ENCODE data around the gene OR5AC2. TPM values are rescaled to one million over a fixed set of nuclear protein-coding genes. Genes with fewer than 3 reads are reported as not detected.

OR5AC2 gene
- total RNA-seq, 1 donor, result not detected

DNA sequence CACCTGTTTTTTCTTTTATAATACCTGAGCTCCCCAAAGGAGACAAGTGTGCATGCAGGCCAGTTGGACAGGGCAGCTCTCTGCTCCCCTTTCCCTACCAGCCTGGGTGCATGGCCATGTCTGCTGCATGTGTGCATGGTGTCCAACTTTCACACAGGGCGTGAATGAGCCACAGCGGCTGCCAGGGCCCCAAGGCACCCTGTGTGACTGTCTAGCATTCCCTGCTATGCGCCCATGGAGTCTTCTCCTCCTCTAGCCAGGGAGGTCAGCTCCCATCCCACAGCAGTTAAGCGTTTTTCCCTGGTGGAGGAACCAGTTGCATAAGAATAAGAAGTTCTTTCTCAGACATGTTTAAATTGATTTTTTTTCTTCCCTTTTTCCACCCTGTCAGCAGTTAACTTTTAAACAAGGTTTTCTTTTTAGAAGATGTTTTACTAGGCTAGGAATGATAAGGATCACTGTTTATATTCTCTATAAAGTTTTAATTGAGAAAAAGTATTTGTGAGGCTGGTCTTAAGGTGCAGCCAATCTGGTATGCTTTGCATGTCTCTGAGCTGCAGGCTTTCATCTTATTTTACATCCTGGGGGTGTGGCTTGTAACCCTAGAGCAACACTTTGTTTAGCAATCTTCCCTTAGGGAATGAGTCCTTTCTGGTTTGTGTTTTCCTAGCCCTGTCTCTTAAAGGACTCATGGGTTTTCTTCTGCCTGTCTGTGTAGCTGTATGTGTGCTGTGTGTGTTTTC, 23.0 kb downstream of the OR5AC2 start:
- no peaks in the 10 kb centered on the region for H4K20me1 ChIP-seq (ENCODE audit: insufficient read depth, low read length)
- peaks cover 3% of the 10 kb centered on the region for H3K9me3 ChIP-seq (ENCODE audit: low read depth, low read length)
- no peak overlapping the region for H3K27ac ChIP-seq (ENCODE audit: low read depth, low read length)
- H3K27me3 ChIP-seq (ENCODE audit: insufficient read depth, low read length), result no peaks in the 10 kb centered on the region
- no peak overlapping the region for H3K4me3 ChIP-seq (ENCODE audit: insufficient read depth, low read length)
- H3K79me2 ChIP-seq (ENCODE audit: insufficient read depth, low read length), result no peaks in the 10 kb centered on the region
- no peak overlapping the region for H2AFZ ChIP-seq (ENCODE audit: low read length)
- no peak for DNase-seq (ENCODE audit: insufficient read length, low spot score, missing footprints)
- no peaks in the 10 kb centered on the region for H3K4me1 ChIP-seq (ENCODE audit: insufficient read depth, low read length)
- H3K36me3 ChIP-seq (ENCODE audit: insufficient read depth, low read length), result no peaks in the 10 kb centered on the region
- H3K4me2 ChIP-seq (ENCODE audit: insufficient read depth, low read length), result no peak overlapping the region
- no peak for TF ChIP-seq CTCF (IDR thresholded peaks at IDR 0.05; ENCODE audit: extremely low read depth, low read depth, low read length)

DNA sequence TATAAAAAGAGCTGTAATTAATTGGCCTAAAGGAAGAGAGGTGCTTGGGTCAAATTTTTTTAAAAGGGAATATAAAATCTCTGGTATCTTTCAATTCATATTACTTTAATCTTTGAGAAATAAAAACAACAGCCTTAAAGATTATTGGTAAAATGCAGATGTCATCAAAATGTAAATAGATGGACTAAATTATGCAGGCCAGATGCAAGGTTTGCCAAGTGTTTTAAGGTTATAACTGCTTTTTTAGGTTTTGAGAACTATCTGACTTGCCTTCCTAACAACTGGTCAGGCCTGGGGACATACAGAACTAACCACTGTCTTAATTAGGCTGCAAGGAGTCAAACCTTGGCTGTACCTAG, 23.6 kb downstream of the OR5AC2 start:
- no peaks in the 10 kb centered on the region for H3K36me3 ChIP-seq (ENCODE audit: insufficient read depth, low read length)
- no peak for DNase-seq (ENCODE audit: insufficient read length, low spot score, missing footprints)
- H2AFZ ChIP-seq (ENCODE audit: low read length), result no peak overlapping the region
- H3K79me2 ChIP-seq (ENCODE audit: insufficient read depth, low read length), result no peaks in the 10 kb centered on the region
- no peaks in the 10 kb centered on the region for H4K20me1 ChIP-seq (ENCODE audit: insufficient read depth, low read length)
- H3K27me3 ChIP-seq (ENCODE audit: insufficient read depth, low read length), result no peaks in the 10 kb centered on the region
- no peak overlapping the region for H3K27ac ChIP-seq (ENCODE audit: low read depth, low read length)
- no peaks in the 10 kb centered on the region for H3K4me1 ChIP-seq (ENCODE audit: insufficient read depth, low read length)
- H3K4me3 ChIP-seq (ENCODE audit: insufficient read depth, low read length), result no peak overlapping the region
- H3K9me3 ChIP-seq (ENCODE audit: low read depth, low read length), result peaks cover 3% of the 10 kb centered on the region
- H3K4me2 ChIP-seq (ENCODE audit: insufficient read depth, low read length), result no peak overlapping the region
- no peak for TF ChIP-seq CTCF (IDR thresholded peaks at IDR 0.05; ENCODE audit: extremely low read depth, low read depth, low read length)

GRCh38 chr3:98114264-98114663, 27.3 kb downstream of the OR5AC2 start:
- Histone ChIP-seq H2AFZ (ENCODE audit: low read length) (no peak overlapping the region), H3K4me2 (ENCODE audit: insufficient read depth, low read length) (no peak overlapping the region), H3K36me3 (ENCODE audit: insufficient read depth, low read length) (no peaks in the 10 kb centered on the region), H3K27me3 (ENCODE audit: insufficient read depth, low read length) (no peaks in the 10 kb centered on the region), H3K4me1 (ENCODE audit: insufficient read depth, low read length) (no peaks in the 10 kb centered on the region), H4K20me1 (ENCODE audit: insufficient read depth, low read length) (no peaks in the 10 kb centered on the region), H3K27ac (ENCODE audit: low read depth, low read length) (no peak overlapping the region), H3K79me2 (ENCODE audit: insufficient read depth, low read length) (no peaks in the 10 kb centered on the region), H3K9me3 (ENCODE audit: low read depth, low read length) (peaks cover 3% of the 10 kb centered on the region), H3K4me3 (ENCODE audit: insufficient read depth, low read length) (no peak overlapping the region)
- DNase-seq (ENCODE audit: insufficient read length, low spot score, missing footprints), result no peak
- TF ChIP-seq CTCF (IDR thresholded peaks at IDR 0.05; ENCODE audit: extremely low read depth, low read depth, low read length), result no peak

DNA sequence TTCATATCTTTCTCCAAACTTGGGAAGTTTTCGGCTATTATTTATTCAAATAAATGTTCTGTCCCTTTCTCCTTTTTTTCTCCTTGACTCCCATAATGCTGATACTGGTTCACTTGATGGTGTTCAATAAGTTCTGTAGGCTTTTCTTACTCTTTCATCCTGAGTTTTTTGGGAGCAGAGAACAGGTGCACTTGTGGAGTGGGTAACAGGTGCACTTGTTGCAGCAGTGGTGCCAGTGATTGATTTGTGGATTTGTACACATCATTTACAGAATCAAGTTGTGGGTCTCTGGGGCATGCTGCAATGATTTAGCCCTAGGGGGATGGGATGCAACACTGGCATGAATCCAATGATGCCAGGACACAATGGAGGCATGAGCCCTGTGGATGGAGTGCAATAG, 28.7 kb downstream of the OR5AC2 start:
- Histone ChIP-seq H3K79me2 (ENCODE audit: insufficient read depth, low read length) (no peaks in the 10 kb centered on the region), H3K4me3 (ENCODE audit: insufficient read depth, low read length) (no peak overlapping the region), H2AFZ (ENCODE audit: low read length) (no peak overlapping the region), H3K9me3 (ENCODE audit: low read depth, low read length) (no peaks in the 10 kb centered on the region), H3K27ac (ENCODE audit: low read depth, low read length) (no peak overlapping the region), H3K4me2 (ENCODE audit: insufficient read depth, low read length) (no peak overlapping the region), H4K20me1 (ENCODE audit: insufficient read depth, low read length) (no peaks in the 10 kb centered on the region), H3K36me3 (ENCODE audit: insufficient read depth, low read length) (no peaks in the 10 kb centered on the region), H3K4me1 (ENCODE audit: insufficient read depth, low read length) (no peaks in the 10 kb centered on the region), H3K27me3 (ENCODE audit: insufficient read depth, low read length) (no peaks in the 10 kb centered on the region)
- DNase-seq (ENCODE audit: insufficient read length, low spot score, missing footprints), result no peak
- TF ChIP-seq CTCF (IDR thresholded peaks at IDR 0.05; ENCODE audit: extremely low read depth, low read depth, low read length), result no peak
